ENCODE data around the gene JAG2.
A peak's percentile ranks its signal among the peaks of the same experiment; 100 is the strongest.

Gene JAG2

DNA sequence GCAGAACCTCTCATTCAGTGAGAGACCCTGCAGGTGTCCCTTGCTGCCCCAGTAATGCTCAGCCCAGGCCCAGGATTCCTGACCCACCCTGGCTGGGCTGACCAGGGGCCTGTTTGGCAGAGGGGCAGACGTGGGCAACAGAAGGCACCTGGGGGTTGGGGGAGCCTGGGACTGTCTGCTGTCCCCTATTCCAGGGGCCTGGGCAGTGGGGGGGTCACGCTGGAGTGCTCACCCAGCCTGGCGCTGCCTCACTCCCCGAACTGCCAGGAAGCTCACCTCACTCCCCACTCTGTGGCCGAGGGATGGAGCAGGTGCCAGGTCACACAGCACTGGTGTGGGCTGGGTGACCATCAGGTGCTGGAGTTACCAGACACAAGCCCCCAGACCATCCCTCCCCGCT, 35.1 kb upstream of the JAG2 start:
- no peak for DNase-seq (ENCODE audit: low read depth)

DNA sequence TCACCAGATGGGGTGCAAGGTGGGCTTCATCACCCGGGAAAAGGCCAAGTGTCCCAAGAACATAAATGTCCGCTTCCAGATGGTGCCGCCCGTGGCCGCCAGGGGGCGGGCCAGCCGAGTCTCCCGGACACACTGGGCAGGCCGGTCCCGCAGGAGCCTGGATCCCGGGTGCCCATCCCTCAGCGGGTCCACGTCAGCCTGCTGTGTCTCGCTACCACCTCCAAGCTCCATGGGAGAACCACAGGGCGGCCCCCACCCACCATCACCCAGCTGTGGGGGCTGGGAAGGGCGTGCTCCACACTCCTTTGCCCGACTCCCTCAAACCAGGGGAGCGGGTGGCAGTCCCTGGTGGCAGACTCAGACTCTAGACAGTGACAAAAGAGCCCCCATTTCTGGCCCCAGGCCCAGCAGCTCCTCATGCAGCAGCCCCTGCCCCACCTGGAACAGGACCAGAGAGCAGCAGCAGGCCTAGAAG, 34.5 kb upstream of the JAG2 start:
- DNase-seq (ENCODE audit: low read depth): peak; percentile 46

- DNase-seq (ENCODE audit: low read depth): no peak
These were observed 33.4 kb upstream of the JAG2 start for GRCh38 chr14:105201925-105202513.

- DNase-seq (ENCODE audit: low read depth): no peak
These were observed 32.8 kb upstream of the JAG2 start for GRCh38 chr14:105201156-105201924.

- no peak for DNase-seq (ENCODE audit: low read depth)
These were observed 32.1 kb upstream of the JAG2 start for GRCh38 chr14:105200641-105201040.

DNA sequence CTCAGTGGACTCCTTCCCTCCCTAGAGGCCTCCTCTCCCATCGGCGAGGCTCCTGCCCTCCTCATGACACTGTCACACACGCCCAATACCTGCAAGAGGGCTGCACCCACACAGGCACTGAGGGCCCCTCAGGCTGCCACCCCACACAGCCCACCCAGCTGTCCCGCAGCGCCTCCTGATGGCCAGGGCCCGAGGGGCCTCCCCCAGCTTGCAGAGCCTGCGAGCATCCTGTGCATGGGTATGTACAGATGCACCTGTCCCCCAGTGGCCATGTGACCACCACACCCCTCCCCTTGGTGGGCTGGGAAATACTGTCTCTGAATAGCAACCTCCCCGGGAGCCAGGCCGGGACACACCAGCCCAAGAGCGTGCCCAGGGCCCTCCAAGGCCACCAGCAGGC, 31.5 kb upstream of the JAG2 start:
- DNase-seq (ENCODE audit: low read depth): no peak

DNA sequence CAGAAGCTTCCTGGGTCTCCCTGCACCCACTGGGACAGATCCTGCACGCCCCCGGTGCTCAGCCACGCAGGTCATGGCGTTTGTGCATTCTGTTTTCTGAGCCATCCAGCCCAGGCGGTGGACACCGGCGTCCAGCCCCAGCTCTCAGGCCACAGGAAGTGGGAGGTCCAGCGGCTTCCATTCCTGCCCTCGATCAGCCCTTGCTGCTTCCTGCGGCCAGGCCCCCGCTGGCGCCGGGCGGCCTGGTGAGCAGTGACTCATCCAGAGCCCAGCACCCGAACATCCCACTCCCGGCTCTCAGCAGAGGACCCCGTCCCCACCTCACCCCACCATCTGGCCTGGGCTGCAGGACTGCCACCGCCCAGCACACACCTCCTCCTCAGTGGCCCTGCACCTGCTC, 30.5 kb upstream of the JAG2 start:
- DNase-seq (ENCODE audit: low read depth): no peak

DNA sequence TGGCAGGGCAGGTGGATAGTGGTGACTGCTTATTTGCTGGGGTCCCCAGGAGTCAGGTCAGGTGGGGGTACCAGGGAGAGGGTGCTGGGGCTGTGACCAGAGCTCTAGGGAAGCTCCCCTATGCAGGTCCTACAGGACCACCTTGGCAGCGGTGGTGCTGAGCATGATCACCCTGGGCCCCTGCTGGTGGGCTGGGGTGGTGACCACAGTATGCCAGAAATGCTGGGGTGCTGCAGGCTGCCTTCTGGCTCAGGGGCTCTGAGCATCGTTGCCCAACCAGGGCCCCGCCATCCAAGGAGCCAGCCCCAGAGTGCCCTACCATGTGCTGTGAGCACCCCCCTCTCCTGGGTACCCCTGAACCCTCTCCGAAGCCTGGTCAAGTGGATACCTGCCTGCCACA, 30.0 kb upstream of the JAG2 start:
- no peak for DNase-seq (ENCODE audit: low read depth)

GRCh38 chr14:105197211-105197641, 28.6 kb upstream of the JAG2 start:
- no peak for DNase-seq (ENCODE audit: low read depth)

DNA sequence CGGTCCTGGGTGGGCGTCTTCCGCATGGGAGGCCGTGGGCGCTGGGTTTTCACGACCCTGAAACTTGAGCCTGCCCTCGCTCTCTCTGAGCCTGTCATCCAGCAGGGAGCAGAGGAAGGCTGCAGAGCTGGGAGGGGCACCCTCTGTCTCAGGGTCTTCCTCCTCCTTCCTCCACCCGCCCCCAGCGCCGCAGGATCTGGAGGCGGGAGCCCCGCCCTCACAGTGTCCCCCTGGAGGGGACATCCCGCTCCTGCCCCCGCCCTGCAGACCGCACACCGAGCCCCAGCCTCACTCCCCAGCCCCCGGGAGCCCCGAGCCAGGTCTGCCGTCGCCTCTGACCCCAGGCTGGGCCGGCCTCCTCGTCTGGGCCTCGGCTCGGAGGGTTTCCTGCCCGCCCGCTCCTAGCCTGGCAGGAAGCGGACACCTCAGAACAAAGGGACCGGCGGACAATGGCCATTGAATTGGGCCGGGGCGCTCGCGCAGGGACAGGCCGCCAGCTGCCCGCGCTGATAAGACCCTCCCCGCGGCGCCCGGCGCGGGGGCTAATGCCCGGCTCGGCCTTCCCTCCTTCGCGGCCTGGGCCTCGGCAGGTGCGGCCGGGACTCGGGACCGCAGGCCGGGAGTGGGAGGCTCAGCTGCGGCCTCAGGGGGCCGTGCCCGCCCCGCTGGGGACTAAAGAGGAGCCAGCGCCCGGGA, 27.8 kb upstream of the JAG2 start:
- no peak for DNase-seq (ENCODE audit: low read depth)

DNA sequence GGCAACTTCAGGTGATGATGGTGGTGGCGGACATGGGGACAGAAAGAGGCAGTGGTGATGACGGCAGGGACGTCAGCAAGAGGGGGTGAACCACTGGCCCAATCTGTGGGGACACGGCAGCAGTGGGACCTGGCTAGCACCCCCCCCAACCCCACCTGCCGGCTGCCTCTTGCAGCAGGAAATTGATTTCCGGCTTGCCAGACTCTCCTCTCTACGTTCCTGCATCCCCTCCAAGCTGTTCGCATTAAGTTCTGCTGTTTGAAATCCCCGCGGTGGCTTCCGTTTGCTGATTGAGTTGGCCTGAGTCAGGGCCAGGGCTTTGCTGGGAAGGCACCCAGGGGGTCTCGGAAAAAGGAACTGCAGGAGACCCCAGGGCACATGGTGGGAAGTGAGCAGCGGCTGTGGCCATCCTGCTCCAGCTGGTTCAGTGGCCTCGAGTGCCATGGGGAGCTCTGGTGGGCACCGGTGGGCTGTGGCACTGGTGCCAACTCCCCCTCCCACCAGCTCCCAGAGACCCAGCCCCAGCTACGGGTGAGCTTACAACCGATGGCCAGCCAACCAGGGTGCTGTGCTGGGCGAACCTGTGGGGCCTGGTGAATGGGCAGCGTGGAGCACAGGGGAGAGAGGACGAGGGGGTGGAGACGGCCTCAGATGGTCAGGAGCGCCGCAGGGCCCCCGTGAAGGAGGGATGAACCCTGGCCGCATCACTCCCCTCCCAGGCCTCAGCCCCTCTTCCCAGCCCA, 27.1 kb upstream of the JAG2 start:
- no peak for DNase-seq (ENCODE audit: low read depth)

DNA sequence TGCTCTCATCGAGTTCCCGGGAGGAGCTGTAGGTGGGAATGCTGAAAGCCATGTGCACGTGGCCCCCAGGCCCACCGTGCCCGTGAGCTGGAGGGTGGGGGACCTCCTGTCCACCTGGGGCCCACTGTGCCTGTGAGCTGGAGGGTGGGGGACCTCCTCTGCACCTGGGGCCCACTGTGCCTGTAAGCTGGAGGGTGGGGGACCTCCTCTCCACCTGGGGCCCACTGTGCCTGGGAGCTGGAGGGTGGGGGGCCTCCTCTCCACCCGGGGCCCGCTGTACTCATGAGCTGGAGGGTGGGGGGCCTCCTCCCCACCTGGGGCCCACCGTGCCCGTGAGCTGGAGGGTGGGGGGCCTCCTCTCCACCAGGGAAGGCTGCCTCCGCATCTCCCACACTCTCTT, 26.5 kb upstream of the JAG2 start:
- DNase-seq (ENCODE audit: low read depth): no peak

DNA sequence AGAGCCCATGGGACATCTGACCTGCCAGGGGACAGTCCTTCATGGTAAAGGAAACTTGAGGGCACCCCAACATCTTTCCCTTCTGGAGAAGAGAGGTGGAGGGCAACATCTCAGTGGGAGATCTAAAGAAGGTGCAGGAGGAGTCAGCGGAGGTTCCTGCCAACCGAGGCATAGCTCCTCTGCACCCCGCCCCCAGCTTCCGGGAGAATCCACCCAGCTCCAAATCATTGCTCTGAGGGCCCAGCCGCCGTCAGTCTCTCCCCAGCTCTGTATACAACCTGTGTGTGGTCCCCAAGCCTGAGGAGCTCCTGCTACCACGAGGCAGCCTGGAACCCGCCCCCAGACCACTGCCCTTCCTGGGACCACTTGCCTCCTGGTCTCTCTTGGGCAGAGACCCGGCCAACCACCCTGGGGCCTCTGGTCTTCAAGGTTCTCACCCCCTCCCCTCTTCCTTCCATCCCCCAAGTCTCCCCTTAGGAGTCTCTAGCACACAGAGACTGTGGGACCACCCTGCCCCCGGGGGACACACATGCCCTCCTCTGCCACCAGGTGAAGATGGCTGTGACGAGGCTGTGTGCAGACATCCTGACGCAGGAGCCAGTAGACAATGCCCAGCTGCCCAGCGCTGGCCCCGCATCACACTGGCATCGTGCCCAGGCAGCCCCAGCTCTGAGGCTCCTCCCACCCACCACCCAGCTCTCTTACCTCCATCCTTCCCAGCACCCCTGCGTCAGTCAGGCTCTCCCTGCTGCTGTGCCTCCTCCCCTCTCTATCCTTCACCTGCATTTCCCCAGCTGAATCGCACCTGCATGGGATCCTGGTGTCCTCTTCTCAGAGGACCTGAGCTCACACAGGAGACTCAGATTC, 25.6 kb upstream of the JAG2 start:
- DNase-seq (ENCODE audit: low read depth): no peak

DNA sequence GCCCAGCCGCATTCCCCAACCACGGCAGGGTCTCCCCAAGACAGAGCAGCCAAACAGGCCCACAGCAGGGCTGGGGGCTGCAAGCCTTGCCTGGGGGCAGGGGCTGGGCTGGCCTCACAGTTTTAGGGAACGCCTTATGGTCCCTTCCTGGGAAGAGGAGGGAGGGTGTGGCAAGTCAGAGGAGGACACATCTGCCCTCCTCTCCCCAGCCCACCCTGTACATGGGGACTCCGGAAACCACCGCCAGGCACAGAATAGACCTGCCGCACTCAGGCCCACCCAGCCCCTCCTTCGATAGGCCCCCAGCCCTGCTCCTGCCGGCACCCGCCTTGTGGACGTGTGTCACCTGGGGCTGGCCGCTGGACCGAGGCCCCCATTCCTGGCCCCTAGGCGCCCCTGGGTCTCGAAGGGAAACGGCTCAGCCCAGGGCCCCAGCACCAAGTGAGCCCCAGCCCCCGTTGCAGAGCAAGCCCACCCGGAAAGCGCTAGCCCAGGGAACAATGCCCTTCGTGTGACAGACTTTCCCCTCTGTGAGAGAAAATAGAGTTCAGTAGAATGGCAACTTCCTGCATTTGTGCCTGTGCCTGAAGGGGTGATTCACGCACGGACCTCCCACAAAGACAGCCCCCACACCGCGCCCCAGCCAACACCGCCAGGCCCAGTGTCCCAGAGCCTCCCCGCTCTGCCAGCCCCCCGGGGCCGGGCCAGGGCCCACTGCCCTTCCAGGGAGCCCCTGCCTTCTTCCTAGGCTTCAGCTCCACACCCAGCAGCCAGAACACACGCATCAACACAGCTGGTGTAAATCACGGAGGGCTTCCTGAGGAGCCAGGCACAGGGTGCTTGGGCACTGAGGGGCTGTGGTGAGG, 24.5 kb upstream of the JAG2 start:
- DNase-seq (ENCODE audit: low read depth): no peak

DNA sequence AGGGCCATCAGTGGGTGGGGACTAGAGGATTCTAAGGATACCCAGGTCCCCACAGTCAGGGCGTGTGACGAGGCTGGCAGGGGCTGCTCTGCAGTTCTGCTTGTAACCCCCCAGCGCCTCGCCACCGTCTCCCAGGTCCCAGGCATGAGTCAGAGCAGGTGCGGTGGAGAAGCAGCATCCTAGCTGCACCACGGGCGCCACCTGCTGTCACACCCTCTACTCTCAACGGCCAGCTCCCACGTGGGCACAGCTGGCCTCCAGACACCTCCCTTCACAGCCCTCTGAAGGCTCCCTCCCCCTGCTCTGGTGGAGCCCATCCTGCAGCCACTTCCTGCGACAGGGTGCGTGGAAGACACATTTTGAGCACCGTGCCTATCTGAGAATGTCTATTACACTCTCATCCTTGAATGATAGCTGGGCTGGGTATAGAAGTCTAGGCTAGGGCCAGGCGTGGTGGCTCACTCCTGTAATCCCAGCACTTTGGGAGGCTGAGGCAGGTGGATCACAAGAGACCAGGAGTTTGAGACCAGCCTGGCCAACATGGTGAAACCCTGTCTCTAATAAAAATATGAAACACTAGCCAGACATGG, 19.5 kb upstream of the JAG2 start:
- DNase-seq (ENCODE audit: low read depth): no peak

DNA sequence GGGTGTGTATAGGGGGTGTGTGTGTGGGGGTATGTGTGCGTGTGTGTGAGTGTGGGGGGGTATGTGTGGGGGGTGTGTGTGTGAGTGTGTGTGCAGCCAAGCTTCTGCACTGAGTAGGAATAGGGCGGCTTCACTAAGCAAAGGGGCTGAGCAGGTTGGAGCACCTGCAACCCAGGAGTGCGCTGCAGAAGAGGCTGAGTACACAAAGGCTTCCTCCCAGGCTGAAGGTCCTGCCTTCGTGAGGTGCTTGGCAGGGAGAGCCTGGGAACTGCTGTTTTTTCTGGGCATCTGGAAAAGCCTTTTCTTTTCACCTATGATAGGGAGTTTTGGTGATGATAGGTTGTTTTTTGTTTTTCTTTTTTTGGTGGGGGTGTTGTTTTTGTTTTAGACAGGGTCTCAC, 18.5 kb upstream of the JAG2 start:
- DNase-seq (ENCODE audit: low read depth): no peak

DNA sequence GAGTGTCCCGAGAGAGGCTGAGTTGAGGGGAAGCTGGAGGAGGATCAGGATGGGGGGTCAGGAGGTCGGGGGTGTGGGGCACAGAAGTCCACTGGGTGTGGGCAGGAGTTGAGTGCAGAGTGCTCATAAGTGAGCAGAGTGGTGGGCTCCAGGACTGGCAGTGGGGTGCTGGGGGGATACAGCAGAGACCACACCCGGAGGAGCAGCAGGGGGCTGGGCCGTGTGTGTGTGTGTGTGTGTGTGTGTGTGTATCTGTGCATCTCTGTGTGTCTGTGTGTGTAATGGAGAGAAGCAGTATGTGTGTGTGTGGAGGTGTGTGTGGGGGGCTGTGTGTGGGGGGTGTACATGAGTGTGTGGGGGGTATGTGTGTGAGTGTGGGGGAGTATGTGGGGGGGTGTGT, 17.4 kb upstream of the JAG2 start:
- no peak for DNase-seq (ENCODE audit: low read depth)

GRCh38 chr14:105185001-105185400, 16.4 kb upstream of the JAG2 start:
- DNase-seq (ENCODE audit: low read depth): no peak

GRCh38 chr14:105184461-105184860, 15.9 kb upstream of the JAG2 start:
- no peak for DNase-seq (ENCODE audit: low read depth)
